ENCODE results near the gene HEXB.

The HEXB gene

DNA sequence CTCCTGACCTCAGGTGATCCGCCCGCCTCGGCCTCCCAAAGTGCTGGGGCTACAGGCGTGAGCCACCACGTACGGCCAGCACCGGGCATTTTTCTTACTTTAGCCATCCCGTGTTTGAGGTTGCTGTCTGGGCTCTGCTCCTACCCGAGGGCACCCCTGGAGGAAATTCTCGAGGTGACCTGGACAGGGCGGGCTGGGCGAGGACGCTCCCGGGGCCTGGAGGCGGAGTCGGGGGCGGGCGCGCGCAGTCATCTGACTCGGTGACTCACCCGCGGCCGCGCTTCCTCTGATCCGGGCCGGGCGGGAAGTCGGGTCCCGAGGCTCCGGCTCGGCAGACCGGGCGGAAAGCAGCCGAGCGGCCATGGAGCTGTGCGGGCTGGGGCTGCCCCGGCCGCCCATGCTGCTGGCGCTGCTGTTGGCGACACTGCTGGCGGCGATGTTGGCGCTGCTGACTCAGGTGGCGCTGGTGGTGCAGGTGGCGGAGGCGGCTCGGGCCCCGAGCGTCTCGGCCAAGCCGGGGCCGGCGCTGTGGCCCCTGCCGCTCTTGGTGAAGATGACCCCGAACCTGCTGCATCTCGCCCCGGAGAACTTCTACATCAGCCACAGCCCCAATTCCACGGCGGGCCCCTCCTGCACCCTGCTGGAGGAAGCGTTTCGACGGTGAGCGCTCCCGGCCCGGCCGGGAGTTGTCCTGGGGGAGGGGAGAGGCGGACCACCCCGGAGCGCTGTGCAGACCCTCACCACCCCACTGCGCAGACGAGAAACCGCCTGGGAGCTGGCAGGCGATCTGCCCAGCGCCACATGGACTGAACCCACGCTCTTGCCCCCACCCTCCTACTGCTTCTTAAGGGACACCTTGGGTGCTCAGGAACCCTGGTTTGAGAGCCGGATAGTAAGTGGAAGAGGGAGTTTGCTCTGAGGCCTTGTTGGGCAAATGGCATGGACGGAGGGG, at the start of gene HEXB:
HEXB (plus strand) TSS at position 334 of the 952 bp plus-strand sequence; CDS start at position 362, 28 bp downstream.
- DNase-seq (ENCODE audit: low spot score): peak; percentile 70

DNA sequence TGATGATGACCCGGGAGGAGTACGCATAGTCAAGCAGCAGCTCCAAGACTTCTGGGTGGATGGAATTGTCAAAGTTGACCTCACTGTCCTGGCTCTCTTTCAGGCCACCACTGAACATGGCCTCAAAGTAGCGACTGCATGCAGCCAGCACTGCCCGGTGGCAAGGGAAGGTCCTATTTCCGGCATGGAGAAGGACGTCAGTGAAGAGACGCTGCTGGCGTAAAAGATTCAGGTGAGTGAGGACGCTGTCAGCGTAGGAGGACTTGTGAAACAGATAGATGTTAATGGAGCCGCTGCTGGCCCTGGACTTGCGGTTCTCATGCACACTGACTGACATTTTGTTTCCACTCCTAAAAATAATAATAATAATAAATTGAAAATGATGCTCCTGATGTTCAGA, 48.9 kb upstream of the HEXB start:
- DNase-seq (ENCODE audit: low spot score): no peak

DNA sequence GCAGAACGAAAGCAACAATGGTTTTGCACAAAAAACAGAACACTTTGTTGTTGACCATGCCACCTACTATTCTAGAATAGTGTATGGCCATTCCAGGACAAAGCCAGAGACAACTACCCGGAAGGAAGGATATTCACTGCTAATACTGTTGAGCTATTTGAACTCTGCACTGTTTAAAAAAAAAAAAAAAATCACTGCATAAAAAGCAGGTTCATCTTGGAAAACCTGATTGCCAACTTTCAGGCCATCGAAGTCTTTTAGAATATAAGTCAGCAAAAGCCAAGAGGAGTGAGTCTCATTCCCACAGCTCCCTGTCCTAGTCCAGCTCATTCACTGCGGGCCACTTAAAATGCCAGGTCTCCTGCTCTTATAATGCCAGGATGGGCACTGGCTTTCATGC, 48.5 kb upstream of the HEXB start:
- DNase-seq (ENCODE audit: low spot score): no peak

DNA sequence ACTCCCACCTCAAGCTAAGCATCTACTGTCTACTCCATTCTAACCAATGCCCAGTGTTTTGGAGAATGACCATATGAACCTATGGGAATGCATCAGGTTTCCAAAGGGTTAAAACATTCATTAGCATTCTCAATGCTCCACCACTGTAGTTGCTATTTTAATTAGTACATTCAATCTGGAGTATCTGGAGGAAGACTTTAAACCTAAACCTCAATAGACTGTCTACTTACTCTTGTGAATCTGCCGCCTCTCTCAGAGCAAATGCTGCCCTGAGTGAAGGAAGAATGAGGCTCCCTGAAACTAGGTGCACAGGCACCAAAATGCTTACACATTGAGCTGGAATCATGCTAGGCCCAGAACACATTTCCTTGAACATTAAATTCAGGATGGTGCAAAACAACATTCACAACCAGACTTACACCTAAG, 46.5 kb upstream of the HEXB start:
- DNase-seq (ENCODE audit: low spot score): no peak

DNA sequence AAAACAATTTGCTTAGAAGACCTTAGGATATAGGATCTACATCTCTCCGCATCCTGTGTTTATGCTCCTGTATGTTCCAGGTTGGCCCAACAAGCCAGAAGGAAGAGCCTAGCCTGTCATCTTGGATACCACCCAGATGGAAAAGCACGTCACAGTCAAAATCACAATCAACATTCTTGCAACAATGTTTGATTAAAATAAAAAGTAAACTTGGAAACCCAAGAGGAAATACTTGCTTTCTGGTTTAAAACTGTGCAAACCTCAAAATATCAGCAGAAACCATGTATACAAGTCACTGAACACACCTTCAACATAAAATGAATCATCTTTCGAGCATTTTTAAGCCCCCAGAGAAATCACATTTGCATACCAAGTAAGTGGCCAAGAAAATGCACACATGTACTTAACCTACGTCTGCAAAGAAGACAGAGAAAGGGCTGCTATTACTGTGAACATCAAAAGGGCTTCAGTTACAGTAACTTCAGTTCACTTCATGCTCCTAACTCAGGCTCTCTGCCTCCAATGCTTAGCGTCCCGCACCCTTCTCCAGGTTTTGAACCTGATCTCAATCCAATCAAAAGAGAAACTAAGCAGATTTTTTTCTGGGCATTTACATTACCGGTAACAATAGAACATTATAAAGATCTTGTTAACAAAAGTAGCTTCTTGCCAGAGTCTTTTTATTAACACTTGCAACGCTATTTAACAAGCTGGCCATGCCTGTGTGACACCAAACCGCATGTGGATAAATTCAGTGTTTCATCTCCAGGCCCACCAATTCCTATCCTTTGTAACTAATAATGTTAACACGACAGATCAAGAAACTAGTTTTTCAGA, 45.8 kb upstream of the HEXB start:
- DNase-seq (ENCODE audit: low spot score): peak; percentile 43

DNA sequence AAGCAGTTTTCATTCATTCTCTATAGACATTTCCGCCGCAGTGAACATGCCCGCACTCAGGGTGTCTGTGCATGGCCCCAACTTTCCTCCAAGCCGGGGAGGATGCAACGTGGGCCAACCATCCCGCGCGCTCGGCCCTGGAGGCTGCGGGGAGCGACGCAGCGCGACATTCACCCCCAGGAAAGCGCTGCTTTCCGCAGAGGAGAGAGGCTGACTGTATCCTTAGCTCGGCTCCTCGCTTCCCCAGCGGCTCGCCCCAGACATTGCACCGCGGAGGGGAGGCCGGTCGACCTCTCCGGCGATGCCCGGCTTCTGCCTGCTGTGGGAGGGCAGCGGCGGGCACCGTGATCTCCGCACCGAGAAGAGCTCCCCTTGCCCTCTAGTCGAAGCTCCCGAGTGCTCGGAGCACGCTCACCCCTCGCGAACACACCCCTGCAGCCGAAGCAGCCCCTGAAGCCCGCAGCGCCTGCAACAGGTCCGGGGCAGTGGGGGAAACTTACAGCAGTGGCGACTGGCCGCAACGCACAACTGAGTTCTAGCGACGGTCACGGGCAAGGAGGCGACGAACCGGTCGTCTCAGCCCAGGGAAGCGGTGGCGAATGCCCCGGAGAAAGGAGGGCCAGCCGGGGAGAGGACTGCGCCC, 45.1 kb upstream of the HEXB start:
- no peak for DNase-seq (ENCODE audit: low spot score)

DNA sequence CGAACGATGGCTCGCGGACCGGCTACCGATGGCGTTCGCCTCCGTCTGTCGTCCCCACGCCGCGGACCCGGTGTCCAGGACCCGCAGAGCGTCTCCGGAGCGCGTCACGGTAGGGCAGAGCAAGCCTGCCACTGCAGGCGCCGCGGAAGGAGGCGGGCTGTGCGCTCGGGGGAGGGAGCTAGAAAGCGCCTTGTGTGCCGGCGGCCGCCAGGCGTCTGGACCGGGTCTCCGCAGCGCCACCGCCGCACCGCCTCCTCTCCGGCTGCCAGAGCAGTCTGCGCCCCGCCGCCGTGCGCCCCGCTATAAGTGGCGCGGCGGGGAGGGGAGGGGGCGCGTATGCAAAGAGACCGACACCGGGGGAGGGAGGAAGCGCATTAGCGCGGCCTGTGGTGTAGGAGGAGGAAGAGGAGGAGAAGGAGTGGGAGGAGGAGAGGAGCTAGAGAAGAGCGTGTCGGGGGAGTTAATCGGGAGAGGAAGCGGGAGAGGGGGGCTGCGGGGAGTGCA, 44.5 kb upstream of the HEXB start, which contains the start of gene ENC1:
ENC1 (minus strand) TSS at position 279 of the 504 bp plus-strand sequence. CDS start 4,243 bp downstream, outside the sequence.
- peak; percentile 86 for DNase-seq (ENCODE audit: low spot score)

DNA sequence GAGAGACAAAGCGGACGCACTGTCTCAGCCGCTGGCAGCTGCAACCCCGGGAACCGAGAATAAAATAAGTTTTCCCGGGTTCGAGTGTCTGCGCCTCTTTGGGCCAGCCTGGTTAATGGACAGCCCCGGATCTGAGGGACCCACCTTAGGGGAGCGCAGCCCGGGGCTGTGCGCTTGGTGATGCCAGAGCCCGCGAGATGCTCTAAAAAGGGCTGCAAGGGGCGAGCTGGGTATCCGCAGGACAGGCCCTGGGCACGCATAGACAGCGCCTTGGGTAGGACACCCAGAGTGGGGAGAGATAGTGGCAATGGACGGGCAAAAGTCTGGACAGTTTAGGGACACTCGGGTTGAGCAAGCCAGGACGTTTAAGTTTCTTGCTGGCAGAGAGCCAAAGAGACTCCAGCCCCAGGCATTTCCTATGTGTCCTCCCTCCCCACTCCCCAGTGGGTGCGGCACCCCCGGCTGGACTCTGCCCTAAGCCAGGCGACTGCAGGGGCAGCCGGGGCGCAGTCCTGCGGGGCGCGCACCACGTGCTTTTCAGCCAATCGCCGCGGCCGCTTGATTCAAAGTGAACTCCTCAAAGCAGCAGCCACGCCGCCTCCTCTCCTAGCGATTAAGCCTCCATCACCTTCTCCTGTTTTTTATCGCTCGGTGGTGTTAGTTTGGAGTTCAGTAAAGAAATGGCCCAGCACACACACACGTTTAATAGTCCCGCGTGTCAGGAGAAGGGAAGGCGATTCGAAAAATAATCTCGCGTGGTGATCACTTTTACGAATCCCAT, 43.9 kb upstream of the HEXB start:
- peak; percentile 72 for DNase-seq (ENCODE audit: low spot score)

DNA sequence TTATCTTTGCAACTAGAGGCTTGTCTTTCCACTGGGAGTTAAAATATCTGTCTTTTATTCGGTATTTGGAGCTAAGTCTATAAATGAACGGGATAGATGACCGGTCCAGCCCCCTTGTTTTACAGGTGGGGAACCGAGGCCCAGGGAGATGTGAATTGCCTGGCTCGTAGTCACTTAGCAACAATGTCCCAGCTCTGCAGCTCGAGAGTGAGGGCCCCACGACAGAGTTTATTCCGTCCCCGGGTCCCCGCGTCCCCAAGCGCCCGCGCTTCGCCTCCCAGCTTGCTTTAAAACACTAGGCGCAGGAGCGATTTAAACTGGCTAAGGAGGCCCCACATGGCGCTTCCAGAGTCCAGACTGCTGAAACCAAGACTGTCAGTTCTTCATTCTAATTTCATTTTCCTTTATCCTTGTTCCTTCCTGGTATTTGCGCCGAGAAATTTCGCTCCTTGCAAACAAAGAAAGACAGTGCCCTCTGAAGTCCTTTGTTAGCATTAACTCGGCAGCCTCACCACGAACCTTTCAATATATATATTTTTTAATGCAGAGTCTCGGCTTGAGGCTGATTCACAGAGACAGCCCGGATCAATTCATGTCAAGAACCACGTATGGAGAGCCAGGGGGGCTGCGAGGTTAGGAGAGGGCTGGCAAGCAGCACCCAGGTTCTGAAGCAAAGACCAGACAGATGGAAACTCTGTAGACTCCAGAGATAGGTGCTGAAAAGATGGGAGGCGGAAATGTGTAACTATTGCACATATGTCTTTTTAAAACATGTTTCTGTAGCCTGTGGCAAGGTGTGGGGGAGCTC, 43.1 kb upstream of the HEXB start:
- DNase-seq (ENCODE audit: low spot score): peak; percentile 85

DNA sequence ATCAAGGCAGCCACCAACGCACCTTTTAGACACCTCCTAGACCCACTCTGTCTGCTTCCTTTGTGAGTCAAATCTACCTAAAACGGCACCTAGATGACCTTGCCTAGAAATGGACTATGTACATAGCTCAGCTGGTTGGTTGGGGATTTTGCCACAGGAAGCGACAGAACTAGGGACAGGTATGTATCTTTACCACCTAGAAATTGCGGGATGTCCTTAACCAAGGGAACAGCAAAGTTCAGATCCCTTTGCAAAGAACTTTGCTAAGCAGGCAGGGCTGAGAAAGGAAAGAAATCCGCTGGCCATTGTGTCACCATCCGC, 42.5 kb upstream of the HEXB start:
- no peak for DNase-seq (ENCODE audit: low spot score)

DNA sequence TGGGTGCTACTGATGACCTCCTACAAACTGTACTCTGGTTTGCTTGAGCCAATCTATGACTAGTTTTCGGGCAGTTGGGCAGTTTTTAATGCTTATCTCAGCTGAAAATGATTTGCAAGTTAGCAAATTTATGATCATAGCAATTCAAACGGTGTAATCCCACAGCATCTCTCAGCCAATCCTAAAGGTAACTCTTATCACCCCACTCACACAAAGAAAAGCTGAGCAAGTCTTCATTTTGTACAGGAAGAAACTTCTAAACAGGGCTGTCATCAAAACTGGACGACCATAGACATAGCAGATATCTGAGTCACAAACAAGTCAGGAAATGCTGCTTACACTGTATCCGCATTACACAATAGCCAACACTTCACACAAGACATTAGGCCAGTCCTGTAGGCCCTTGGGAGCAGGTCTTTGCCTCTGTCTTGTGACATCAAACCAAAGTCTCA, 41.9 kb upstream of the HEXB start:
- no peak for DNase-seq (ENCODE audit: low spot score)

DNA sequence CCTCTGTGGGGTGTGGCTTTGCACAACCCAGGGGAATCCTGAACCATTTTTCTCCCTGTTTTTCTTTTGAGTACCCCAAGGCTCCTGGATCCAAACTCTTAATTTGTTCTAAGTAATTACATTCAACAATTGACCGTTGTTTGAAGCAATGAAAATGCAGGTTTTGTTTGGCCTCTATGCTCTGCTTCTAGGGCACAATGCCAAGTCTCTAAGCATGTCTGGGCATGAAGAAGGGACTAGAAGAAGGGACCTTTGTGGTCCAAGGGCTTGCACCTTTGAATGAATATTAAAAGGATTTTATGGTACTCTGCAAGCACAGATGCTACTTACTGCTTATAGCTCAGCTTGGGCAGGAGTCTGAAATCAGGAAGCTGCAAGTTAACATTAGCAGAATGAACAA, 37.9 kb upstream of the HEXB start:
- peak; percentile 63 for DNase-seq (ENCODE audit: low spot score)

DNA sequence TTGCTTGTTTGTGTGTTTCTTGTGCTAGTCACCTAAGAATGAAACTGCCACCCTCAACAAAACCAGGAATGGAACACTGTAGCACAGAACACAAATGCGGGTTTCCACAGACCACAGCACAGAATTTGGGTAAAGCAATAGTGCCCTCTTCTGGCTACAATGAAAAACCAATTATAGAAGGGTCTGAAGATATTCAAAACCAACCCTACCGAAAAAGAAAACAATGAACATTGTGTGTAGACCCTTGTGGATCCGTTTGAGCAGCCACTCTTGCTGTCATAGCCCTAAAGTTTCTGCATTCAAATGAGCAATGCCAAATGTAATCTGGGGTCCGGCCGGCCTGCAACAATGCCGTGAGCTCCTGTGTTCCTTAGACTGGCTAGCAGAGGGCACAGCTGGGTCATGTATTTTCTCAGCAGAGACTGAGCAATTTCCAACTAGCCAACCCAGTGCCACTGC, 36.2 kb upstream of the HEXB start:
- peak; percentile 81 for DNase-seq (ENCODE audit: low spot score)

DNA sequence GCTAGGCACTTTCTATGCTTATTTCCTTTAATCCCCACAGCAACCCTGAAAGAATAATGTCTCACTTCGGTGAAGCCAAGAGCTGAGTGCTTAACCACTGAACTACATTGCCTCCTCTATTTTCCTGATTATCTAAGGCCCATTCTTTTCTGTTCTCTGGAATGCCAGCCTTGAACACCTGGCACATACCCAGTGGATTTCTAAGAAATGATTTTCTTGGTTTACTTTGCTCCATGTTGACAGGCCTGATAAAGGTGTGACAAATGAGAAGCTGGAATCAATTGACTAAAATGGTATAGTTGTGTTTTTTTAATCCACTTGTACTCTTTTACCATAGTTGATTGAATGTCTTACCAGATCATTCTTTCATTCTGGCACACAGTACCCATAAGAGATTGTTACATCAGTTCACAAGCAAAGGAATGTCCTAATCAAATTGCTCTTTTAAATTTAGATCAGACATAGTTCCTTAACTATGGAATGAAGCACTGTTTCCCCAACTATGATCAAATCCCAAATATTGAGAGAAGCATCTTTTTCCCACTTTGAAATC, 35.5 kb upstream of the HEXB start:
- no peak for DNase-seq (ENCODE audit: low spot score)

DNA sequence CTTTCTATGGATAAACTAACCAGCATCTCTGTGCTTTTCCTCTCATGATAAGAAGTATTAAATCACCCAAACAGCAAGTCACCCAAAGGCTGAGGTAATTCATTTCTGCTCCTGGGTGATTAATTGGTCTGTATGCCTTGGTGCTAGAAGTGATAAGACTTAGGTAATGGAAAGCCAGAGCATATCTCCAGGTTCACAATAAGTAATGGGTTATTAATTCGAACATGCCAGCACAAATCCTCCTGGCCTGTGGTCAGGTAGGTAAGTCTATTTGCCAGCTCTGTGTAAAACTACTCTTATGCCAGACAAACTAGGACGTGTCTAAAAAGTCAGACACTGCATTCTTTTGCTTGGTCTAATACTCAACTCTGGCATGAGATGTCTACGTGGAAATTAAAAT, 33.3 kb upstream of the HEXB start:
- DNase-seq (ENCODE audit: low spot score): no peak

DNA sequence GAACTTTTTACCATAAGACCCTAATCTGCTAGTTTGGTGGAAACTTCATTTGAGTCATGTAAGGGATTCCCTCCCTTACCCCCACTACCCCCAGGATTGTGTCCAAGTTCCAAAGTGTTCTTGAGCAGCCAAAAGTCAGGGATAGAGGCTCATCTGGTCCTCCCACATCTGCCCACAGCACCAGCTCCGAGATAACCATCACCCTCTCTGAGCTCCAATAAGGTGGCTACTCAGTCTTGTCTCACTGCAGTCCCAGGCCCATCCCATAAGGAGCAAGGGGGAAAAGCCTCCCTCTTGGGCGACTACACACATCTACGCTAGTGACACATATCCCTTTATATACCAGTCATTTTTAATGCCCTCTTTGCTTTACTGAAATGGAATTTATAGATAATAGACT, 32.5 kb upstream of the HEXB start:
- no peak for DNase-seq (ENCODE audit: low spot score)

DNA sequence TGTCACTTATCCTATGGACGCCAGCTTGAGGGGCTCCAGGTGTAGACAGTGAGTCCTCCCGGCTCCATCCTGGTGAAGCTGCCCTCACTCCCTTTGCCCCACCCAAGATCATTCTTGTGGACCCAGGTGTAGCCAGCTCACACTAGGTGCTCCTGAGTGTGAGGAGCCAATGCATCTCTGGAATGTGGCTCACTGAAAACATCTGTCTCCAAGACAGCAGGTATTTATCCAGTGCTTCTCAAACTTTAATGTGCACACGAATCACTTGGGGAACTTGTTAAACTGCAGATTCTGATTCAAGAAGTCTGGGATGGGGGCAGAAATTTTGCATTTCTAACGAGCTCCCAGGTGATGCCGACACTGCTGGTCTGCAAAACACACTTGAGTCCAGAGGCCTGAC, 31.0 kb upstream of the HEXB start:
- no peak for DNase-seq (ENCODE audit: low spot score)

DNA sequence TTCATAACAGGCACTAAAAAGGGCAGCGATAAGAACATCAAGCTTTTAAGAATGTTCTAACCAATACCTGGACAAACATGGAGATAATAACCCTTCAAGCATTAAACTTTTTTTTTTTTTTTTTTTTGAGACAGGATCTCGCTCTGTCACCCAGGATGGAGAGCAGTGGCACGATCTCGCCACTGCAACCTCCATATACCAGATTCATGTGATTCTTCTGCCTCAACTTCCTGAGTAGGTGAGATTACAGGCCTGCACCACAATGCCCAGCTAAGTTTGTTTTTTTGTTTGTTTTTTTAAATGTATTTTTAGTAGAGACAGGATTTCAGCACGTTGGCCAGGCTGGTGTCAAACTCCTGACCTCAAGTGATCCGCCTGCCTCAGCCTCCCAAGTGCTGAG, 29.8 kb upstream of the HEXB start:
- no peak for DNase-seq (ENCODE audit: low spot score)

DNA sequence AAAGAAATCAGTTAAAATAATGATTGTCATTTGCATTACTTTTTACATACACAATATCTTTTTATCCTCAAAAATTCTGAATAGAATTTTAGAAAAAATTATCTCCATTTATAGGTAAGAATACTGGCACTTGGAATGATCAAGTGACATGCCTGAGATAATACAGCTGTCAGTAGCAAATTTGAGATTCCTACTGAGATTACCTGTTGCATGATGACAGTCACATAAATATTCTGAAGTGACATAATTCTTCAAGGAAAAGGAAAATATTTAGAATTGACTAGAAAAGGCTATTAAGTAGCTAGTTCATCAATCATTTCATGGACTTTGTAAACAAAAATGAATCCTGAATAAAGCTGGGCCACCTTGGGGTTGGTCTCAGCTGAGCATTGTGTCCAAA, 29.3 kb upstream of the HEXB start:
- DNase-seq (ENCODE audit: low spot score): no peak

DNA sequence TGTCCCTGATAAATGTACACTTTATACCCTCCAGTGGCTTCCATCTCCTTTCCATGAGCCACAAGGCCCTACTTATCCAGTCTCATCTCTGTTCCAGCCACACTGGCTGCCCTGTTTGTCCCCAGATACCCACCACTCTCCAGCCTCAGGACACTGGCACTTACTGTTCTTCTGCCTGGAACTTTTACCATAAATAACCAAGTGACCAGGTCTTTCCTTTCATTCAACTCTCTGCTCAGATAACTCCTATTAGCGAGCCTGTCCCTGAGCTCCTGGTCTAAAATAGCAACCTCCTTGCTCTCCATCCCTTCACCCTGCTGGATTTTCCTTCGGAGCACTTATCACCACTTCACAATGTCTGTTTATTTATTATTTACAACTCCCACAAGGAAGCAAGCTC, 27.9 kb upstream of the HEXB start:
- no peak for DNase-seq (ENCODE audit: low spot score)

Measured in pons (tissue), 1 donor.